Fibroblast of mammary gland (primary cell): ENCODE measurements around the gene TMEM151B.

ENCODE experiments used
- DNase-seq: peaks from one replicate; pipeline ENCODE4 v3.0.0-alpha.2; 2010; ENCODE audit warnings: low read depth
- H3K4me3 ChIP-seq: 2 replicates; pipeline ENCODE4 v1.5.1; 2011; ENCODE audit warnings: low read depth, mild to moderate bottlenecking, low read length, moderate library complexity; ENCODE audit not compliant: control insufficient read depth
- TF ChIP-seq, protein P1 (sequence below): conservative IDR thresholded peaks from 2 replicates; pipeline ENCODE4 v1.5.1; 2011; ENCODE audit warnings: low read depth, low read length, inconsistent platforms; ENCODE audit not compliant: control insufficient read depth, insufficient read depth

The TMEM151B gene

DNA sequence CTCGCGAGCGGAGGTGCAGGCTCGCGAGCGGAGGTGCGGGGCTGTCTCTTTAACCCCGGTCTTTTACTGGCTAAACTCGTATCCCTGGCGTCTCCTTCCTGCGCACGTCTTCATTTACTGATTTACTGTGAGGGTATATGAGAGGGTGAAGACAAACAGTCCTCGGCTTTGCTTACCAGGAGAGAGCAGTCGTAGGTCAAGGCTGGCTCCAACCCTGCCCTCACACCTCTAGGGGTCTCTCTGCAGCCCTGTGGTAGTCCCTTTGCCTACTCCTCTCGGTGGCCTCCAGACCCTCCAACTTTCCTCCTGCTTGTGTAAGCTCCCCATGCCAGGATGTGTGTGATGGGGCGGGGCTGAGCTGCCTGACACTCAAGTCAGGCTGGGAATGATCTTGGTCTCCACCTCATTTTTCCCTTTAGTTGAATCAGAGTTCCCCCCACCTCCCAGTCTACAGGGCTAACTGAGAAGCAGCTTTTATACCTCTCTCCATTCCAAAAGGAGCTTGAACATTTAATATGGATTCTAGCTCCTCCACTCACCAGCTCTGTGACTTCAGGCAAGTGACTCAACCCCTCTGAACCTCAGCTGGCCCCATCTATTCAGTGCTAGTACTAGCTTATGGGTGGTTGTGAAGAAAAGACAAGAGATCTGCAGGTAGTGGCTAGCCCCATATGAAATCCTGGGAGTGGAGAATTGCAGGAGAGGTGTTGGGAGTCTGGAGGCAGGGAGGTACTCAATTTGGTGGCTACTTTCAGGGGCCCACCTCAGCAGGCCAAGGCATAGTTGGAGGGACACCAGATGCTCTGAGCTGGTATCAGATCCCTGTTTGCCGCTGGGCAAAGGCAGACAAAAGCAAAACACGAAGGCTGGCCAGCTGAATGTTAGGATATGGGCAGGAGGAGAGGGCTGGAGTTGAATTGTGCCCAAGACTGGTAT lies 46.0 kb upstream of the TMEM151B start:
- peak overlapping the region; percentile 59 for H3K4me3 ChIP-seq
- DNase-seq, result no peak
- TF ChIP-seq, protein P1, sequence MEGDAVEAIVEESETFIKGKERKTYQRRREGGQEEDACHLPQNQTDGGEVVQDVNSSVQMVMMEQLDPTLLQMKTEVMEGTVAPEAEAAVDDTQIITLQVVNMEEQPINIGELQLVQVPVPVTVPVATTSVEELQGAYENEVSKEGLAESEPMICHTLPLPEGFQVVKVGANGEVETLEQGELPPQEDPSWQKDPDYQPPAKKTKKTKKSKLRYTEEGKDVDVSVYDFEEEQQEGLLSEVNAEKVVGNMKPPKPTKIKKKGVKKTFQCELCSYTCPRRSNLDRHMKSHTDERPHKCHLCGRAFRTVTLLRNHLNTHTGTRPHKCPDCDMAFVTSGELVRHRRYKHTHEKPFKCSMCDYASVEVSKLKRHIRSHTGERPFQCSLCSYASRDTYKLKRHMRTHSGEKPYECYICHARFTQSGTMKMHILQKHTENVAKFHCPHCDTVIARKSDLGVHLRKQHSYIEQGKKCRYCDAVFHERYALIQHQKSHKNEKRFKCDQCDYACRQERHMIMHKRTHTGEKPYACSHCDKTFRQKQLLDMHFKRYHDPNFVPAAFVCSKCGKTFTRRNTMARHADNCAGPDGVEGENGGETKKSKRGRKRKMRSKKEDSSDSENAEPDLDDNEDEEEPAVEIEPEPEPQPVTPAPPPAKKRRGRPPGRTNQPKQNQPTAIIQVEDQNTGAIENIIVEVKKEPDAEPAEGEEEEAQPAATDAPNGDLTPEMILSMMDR, result no peak

- no peak for DNase-seq
- H3K4me3 ChIP-seq, result no peak overlapping the region
- TF ChIP-seq, protein P1, result no peak
These were observed 45.3 kb upstream of the TMEM151B start for GRCh38 chr6:44224965-44225305.

DNA sequence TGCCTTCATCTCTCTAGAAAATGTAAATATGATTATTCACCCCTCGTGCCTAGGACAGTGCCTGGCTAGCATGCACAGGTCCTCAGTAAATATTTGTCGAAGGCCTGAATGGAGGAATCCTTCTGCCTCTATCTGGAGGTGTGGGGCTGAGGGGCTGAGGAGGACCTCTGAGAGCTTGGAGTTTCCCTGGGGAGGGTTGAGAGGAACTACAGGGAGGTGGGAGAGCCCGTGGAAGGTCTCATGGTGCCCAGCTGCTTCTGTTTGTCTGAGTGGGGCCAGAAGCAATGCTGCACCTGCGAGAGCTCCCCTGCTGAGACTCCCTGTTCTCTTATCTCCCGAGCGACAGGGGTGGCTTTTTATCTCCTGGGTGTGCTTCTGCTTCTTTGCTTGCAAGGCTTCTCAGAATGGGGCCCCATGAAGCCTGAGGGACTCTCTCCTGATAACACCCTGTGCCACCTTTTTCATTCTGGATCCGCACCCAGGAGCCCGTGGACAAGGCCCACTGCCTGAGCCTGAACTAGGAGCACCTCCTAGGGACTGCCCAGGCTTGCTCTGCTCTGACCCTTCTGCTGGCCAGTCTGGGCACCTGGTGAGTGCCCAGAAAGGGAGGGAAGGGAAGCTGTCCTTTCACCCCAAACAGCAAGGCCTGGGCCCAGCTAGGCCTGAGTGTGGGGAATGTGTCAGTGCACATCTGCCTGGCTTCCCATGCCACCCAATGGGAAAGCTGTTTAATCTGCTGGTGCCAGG lies 44.5 kb upstream of the TMEM151B start:
- TF ChIP-seq, protein P1, result no peak
- H3K4me3 ChIP-seq, result no peak overlapping the region
- no peak for DNase-seq

GRCh38 chr6:44226368-44227147 lies 43.7 kb upstream of the TMEM151B start:
- TF ChIP-seq, protein P1, result no peak
- no peak overlapping the region for H3K4me3 ChIP-seq
- no peak for DNase-seq

- no peak overlapping the region for H3K4me3 ChIP-seq
- DNase-seq, result no peak
- TF ChIP-seq, protein P1, result no peak
These were observed 43.0 kb upstream of the TMEM151B start for GRCh38 chr6:44227148-44227793.

GRCh38 chr6:44228031-44228430 lies 42.2 kb upstream of the TMEM151B start:
- H3K4me3 ChIP-seq, result no peak overlapping the region
- TF ChIP-seq, protein P1, result no peak

More at GRCh38 chr6:44228031-44228430, 42.2 kb upstream of the TMEM151B start:
- DNase-seq, result no peak
